Epithelial cell of proximal tubule (primary cell): ENCODE results near the gene NIPSNAP2. TPM values are rescaled to one million over a fixed set of nuclear protein-coding genes. Genes with fewer than 3 reads are reported as not detected.

Experiments
- DNase-seq: peaks from one replicate; pipeline ENCODE4 v3.0.0-alpha.2; 2011; ENCODE audit warnings: low read depth
- H3K4me3 ChIP-seq: 2 replicates; pipeline ENCODE4 v1.5.1; 2011; ENCODE audit warnings: low read depth, mild to moderate bottlenecking, low read length
- total RNA-seq: library from RNA; depleted of rRNA; stranded (reverse); fragments of >200 nt; gene quantifications from 2 replicates; pipeline ENCODE4 v1.2.3, GENCODE V29; 2015
- TF ChIP-seq, protein P1 (sequence below): conservative IDR thresholded peaks from 2 replicates; pipeline ENCODE4 v1.5.1; 2012; ENCODE audit warnings: low read depth, mild to moderate bottlenecking, low read length

The NIPSNAP2 gene
- total RNA-seq, 1 donor from 2014 or later, result 98.4 TPM

DNA sequence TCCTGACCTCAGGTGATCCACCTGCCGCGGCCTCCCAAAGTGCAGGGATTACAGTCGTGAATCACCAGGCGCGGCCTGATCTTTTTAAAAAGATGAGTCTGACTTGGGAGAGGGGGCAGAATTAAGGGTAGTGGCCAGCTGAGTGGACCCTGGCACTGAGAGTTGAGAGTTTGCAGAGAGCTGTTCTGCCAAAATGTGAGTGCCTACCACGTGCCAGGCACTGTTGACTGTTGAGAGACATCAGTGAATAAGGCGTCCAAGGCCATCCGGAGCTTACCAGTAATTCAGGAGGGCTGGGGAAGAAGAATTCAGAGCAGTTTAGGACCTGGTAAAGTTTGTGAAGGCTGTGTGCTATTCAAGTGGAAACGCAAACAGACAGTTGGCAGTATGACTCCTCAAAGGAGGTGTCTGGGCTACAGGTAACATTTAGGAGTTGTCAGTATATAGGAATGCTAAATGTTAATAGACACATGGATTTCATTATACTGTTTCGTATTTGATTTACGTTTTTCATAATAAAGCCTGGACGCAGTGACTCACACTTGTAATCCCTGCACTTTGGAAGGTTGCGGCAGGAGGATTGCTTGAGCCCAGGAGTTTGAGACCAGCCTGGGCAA lies 1.5 kb downstream of the NIPSNAP2 start:
- no peak for DNase-seq
- peak overlapping the region; percentile 75 for H3K4me3 ChIP-seq
- TF ChIP-seq, protein P1, sequence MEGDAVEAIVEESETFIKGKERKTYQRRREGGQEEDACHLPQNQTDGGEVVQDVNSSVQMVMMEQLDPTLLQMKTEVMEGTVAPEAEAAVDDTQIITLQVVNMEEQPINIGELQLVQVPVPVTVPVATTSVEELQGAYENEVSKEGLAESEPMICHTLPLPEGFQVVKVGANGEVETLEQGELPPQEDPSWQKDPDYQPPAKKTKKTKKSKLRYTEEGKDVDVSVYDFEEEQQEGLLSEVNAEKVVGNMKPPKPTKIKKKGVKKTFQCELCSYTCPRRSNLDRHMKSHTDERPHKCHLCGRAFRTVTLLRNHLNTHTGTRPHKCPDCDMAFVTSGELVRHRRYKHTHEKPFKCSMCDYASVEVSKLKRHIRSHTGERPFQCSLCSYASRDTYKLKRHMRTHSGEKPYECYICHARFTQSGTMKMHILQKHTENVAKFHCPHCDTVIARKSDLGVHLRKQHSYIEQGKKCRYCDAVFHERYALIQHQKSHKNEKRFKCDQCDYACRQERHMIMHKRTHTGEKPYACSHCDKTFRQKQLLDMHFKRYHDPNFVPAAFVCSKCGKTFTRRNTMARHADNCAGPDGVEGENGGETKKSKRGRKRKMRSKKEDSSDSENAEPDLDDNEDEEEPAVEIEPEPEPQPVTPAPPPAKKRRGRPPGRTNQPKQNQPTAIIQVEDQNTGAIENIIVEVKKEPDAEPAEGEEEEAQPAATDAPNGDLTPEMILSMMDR, result no peak

GRCh38 chr7:55966851-55967250 lies 2.5 kb downstream of the NIPSNAP2 start:
- DNase-seq, result no peak
- TF ChIP-seq, protein P1, result no peak
- no peak overlapping the region for H3K4me3 ChIP-seq

- DNase-seq, result no peak
- TF ChIP-seq, protein P1, result no peak
Observed at GRCh38 chr7:55969391-55969790, 5.0 kb downstream of the NIPSNAP2 start.

GRCh38 chr7:55970561-55970960 lies 6.2 kb downstream of the NIPSNAP2 start:
- no peak for DNase-seq
- TF ChIP-seq, protein P1, result no peak
- H3K4me3 ChIP-seq, result no peak overlapping the region

More at GRCh38 chr7:55969391-55969790, 5.0 kb downstream of the NIPSNAP2 start:
- no peak overlapping the region for H3K4me3 ChIP-seq

GRCh38 chr7:55970978-55971377 lies 6.6 kb downstream of the NIPSNAP2 start:
- no peak overlapping the region for H3K4me3 ChIP-seq
- no peak for DNase-seq
- TF ChIP-seq, protein P1, result no peak

GRCh38 chr7:55973747-55974250 lies 9.4 kb downstream of the NIPSNAP2 start:
- no peak for DNase-seq
- TF ChIP-seq, protein P1, result no peak
- no peak overlapping the region for H3K4me3 ChIP-seq

GRCh38 chr7:55975988-55976633 lies 11.7 kb downstream of the NIPSNAP2 start:
- no peak for DNase-seq
- TF ChIP-seq, protein P1, result no peak
- no peak overlapping the region for H3K4me3 ChIP-seq
